HG03342 (cell line): ENCODE data around the gene SREK1IP1.
"Not testable (repeated sequence)": the region's sequence is repeated elsewhere in the genome, so short reads cannot be mapped to it uniquely, and the experiment has no call there.

Experiments used
- ATAC-seq: cut with Tn5 transposase; IDR thresholded peaks from one replicate; pipeline ENCODE4 v1.9.1; 2021; ENCODE audit warnings: mild to moderate bottlenecking, moderate library complexity; ENCODE audit not compliant: unreplicated experiment

SREK1IP1 gene

GRCh38 chr5:64765804-64766504 lies 2.5 kb downstream of the SREK1IP1 start:
- no peak for ATAC-seq

GRCh38 chr5:64763948-64764503 lies 4.5 kb downstream of the SREK1IP1 start:
- ATAC-seq = no peak

DNA sequence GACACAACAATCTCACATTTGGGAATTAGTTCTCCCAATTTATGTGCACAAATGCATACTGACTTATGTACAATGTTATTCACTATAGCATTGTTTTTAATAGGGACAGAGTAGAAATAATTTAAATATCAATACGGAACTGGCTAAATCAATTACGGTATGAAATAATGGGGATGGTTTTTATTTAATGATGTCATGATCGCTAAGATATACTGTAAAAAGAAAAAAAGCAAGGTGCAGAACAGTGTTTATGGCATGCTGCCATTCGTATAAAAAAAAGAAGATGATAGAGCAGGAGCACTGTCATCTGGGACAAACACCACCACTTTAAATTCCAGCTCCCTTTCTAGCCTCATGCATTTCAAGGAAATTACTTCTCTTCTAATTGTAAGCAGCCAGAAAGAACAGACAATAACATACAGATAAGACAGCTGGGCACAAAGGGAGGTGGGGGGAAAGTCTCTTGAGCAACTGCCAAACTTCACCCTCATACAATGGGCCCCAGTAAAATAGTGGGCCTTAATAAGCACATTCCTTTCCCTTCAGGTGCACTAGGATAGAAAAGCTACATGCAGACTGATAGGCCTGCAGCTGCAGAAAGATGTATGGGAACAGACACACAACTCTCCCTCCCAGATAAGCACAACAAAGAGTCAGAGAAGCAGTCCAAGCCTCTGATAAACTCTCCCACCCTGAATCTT lies 8.4 kb downstream of the SREK1IP1 start:
- no peak for ATAC-seq

DNA sequence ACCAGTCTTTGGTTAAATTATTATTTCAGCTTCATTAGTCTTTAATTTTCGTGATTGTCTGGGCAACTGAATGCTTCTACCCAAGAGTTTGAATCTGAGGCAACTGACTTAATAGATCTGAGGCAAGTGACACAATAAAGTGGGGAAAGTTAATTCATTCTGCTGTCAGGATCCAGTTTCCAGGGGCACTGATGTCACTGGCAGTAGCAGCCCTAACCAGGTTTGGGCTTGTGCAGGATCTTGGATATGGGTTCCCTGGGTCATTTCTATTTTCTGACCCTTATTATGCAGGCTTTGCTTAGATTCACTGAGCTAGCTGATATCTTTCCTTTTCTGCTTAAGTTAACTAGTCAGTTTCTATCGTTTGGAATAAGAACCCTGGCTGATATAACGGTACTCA lies 9.6 kb downstream of the SREK1IP1 start:
- ATAC-seq = no peak

- ATAC-seq = no peak
Observed at GRCh38 chr5:64754066-64754465, 14.4 kb downstream of the SREK1IP1 start.

GRCh38 chr5:64749385-64749784 lies 19.1 kb downstream of the SREK1IP1 start:
- no peak for ATAC-seq

GRCh38 chr5:64746446-64746845 lies 22.0 kb downstream of the SREK1IP1 start:
- no peak for ATAC-seq

GRCh38 chr5:64744914-64745313 lies 23.6 kb downstream of the SREK1IP1 start:
- ATAC-seq = no peak

DNA sequence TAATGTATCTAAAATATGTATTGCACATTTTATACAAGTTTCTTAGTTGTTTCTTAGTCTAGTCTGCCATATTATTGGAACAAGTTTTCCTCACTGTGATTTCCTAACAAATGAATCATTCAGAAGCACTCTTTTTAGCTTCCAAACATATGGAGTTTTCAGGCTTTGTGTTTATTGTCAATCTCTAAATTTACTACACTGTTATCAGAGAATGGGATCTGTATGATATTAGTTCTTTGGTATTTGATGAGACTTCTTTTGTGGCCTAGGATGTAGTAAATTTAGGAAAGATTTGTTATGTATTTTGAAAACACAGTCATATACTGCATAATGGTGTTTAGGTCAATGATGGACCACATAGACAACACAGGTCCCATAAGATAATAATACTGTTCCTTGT lies 25.7 kb downstream of the SREK1IP1 start:
- ATAC-seq = no peak

DNA sequence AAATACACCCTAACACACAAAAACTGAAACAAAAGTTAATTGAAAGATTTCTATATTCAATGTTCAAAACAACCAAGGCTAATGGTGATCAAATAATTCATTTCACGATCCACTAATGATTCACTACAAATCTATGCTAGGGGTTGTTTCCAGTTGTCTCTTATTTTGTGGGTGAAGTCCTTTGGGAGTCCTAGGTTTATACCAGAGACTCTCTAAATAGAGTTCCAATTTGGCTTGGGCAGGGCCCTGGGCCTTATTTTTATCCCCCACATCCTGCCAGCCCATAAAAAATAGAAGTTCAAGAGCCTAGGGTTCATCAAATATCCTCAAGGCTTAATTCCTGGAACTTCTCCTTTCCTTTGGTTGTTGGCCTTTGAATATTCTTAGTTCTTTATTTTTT lies 26.1 kb downstream of the SREK1IP1 start:
- no peak for ATAC-seq

DNA sequence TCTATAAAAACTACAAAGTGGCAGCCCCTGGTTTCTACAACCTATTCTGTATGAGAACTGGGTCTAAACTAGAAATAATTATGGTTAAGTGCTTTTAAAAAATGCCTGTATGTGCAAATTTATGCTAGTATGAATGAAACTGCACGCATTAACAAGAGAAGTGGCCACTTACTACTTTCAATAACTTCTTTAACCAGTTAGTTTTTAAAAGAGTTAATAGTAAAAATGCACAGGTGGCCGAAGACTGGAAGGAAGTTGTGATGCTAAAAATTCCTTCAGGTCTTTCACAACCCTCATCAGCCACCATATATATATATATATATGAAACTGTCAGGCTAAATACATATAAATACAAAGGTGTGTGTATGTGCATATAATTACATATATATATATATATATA lies 41.3 kb downstream of the SREK1IP1 start:
- ATAC-seq = no peak

DNA sequence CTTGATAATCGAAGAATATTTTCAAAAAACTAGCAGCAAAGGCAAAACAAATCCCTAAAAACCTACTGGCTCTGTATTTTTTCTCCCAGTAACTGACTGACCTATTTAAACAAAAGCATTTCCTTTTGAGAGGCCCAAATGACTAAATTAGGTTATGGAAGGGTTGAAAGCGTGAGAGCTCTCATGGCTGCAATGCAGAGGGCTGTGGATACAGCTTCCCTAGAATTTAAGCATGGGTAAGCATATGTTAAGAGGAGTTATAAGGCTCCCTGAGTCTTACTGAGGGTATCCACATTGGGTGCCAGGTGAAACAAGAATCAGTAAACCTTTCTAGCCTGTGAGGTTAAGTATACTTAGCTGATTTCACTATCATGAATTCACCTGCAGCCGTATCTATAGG lies 45.9 kb downstream of the SREK1IP1 start:
- ATAC-seq = no peak

- ATAC-seq = not testable (repeated sequence)
Observed at GRCh38 chr5:64714495-64714894, 54.0 kb downstream of the SREK1IP1 start.

- no peak for ATAC-seq
Observed at GRCh38 chr5:64707191-64707590, 61.3 kb downstream of the SREK1IP1 start.

DNA sequence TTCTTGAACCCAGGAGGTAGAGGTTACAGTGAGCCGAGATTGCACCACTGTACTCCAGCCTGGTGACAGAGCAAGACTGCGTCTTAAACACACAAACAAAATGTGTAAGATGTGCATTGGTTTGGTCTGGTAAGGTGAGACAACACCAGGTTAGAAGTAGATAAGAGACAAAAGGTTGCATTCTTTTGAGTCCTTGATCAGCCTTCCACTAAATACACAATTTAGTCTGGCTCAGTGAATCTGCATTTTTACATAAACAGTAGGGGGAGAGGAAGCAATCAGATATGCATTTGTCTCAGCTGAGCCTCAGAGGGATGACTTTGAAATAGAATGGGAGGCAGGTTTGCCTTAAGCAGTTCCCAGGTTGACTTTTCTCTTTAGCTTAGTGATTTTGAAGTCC lies 62.4 kb downstream of the SREK1IP1 start:
- not testable (repeated sequence) for ATAC-seq

GRCh38 chr5:64700765-64701164 lies 67.7 kb downstream of the SREK1IP1 start:
- ATAC-seq = no peak

GRCh38 chr5:64696414-64696813 lies 72.1 kb downstream of the SREK1IP1 start:
- not testable (repeated sequence) for ATAC-seq

- ATAC-seq = no peak
Observed at GRCh38 chr5:64693636-64694035, 74.9 kb downstream of the SREK1IP1 start.

- ATAC-seq = no peak
Observed at GRCh38 chr5:64691291-64691690, 77.2 kb downstream of the SREK1IP1 start.

DNA sequence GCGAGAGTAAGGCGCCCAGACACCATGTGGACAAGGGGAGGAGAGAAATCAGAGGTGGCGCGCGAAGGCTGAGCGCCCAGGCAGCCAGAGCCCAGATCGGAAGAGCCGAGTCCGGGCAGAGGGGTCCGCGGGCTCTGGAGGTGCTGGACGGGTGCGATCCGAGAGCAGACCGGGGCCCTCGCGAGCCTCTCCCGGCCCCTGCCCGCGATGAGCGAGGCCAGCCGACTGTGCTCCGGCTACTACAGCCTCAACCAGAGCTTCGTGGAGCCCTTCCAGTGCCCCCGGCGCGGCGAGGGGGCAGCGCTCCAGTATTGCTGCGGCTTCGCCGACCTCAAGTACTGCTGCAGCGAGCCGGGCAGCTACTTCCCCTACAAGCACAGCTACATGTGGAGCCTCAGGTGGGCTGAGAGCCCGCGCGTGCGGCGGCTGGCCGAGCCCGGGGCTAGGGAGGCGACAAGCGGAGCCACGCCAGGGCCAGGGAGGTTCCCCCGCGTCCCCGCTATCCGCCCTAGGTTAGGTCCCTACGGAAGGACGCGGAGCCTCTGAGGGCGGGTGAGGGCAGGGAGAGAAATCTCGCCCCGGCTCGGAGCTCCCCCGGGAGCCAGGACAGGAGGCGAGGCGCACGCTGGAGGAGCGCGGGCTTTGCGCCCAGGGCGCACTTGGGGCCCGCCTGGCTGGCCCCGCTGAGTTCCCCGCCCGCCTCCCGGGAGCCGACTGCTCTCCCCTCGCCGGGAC lies 77.9 kb downstream of the SREK1IP1 start, which contains the start of gene SHISAL2B:
SHISAL2B (plus strand) TSS at position 87 of the 735 bp plus-strand sequence; CDS start at position 208, 121 bp downstream.
- no peak for ATAC-seq

DNA sequence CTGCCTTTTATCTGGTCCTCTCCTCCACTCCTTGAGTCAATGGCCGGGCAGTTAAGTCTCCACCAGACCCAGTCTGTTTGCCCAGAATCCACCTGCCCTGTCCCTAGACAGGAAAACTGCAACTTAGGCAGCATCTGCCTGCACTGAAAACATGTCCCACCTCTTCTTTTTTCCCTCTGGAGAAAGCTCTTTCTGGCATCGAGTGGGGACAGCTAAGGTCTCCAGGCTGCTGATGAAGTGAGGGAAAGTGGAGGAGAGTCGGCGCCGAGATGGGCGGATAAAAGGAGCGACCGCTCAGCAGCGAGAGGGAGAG lies 78.4 kb downstream of the SREK1IP1 start:
- no peak for ATAC-seq

GRCh38 chr5:64688965-64689364 lies 79.5 kb downstream of the SREK1IP1 start:
- ATAC-seq = no peak
